ENCODE data around the gene RAD51B.

DNA sequence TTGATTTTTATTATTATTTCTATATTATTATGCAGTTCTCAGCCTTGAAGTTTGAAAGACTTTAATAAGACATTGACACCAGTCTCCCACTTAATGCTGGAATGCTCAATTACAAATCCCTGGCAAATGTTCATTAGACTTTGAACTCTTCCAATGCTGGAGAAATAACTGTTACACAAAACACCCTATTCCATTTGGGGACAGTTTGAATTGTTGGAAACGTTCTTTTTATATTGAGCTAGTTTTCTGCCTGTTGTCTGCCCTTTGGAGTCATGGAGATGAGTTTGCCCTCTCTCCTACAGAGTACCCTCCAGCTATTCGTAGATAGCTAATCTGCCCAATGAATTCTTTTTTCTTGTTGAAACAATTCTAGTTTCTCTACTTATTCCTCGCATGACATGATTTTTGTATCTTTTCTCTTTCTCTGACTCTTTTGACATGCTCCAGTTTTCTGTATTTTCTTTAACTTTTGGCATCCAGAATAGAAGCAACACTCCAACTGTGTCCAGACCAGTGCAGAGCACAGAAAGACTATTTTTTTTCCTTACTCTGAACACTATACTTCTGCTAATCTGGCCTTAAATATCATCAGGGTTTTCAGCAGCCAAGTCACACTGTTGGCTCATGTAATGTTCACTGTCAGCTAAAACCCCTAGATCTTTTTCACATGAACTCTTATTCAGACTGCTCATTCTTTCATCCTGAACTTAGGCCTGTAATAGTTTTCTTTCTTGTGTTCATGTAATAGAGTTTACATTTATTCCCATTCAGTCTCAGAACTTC lies 379.3 kb downstream of the RAD51B start:
- TF ChIP-seq, protein P1, sequence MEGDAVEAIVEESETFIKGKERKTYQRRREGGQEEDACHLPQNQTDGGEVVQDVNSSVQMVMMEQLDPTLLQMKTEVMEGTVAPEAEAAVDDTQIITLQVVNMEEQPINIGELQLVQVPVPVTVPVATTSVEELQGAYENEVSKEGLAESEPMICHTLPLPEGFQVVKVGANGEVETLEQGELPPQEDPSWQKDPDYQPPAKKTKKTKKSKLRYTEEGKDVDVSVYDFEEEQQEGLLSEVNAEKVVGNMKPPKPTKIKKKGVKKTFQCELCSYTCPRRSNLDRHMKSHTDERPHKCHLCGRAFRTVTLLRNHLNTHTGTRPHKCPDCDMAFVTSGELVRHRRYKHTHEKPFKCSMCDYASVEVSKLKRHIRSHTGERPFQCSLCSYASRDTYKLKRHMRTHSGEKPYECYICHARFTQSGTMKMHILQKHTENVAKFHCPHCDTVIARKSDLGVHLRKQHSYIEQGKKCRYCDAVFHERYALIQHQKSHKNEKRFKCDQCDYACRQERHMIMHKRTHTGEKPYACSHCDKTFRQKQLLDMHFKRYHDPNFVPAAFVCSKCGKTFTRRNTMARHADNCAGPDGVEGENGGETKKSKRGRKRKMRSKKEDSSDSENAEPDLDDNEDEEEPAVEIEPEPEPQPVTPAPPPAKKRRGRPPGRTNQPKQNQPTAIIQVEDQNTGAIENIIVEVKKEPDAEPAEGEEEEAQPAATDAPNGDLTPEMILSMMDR (IDR thresholded peaks at IDR 0.05), result no peak
- TF ChIP-seq ZNF263 (CRISPR knock-in tag; IDR thresholded peaks at IDR 0.05; ENCODE audit: low read depth), result no peak
- TF ChIP-seq, protein P2, sequence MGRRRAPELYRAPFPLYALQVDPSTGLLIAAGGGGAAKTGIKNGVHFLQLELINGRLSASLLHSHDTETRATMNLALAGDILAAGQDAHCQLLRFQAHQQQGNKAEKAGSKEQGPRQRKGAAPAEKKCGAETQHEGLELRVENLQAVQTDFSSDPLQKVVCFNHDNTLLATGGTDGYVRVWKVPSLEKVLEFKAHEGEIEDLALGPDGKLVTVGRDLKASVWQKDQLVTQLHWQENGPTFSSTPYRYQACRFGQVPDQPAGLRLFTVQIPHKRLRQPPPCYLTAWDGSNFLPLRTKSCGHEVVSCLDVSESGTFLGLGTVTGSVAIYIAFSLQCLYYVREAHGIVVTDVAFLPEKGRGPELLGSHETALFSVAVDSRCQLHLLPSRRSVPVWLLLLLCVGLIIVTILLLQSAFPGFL (CRISPR knock-in tag; IDR thresholded peaks at IDR 0.05; ENCODE audit: borderline replicate concordance), result no peak
- TF ChIP-seq CREB1 (CRISPR knock-in tag; IDR thresholded peaks at IDR 0.05), result no peak
- TF ChIP-seq SP1 (CRISPR knock-in tag; conservative IDR thresholded peaks at IDR 0.05), result no peak
- TF ChIP-seq, protein P3, sequence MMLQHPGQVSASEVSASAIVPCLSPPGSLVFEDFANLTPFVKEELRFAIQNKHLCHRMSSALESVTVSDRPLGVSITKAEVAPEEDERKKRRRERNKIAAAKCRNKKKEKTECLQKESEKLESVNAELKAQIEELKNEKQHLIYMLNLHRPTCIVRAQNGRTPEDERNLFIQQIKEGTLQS (CRISPR knock-in tag; conservative IDR thresholded peaks at IDR 0.05), result no peak
- TF ChIP-seq ZNF138 (CRISPR knock-in tag; conservative IDR thresholded peaks at IDR 0.05), result no peak
- no peak for TF ChIP-seq MXD4 (CRISPR knock-in tag; IDR thresholded peaks at IDR 0.05; ENCODE audit: borderline replicate concordance)
- TF ChIP-seq, protein P4, sequence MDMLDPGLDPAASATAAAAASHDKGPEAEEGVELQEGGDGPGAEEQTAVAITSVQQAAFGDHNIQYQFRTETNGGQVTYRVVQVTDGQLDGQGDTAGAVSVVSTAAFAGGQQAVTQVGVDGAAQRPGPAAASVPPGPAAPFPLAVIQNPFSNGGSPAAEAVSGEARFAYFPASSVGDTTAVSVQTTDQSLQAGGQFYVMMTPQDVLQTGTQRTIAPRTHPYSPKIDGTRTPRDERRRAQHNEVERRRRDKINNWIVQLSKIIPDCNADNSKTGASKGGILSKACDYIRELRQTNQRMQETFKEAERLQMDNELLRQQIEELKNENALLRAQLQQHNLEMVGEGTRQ (CRISPR knock-in tag; IDR thresholded peaks at IDR 0.05), result no peak
- TF ChIP-seq, protein P5, sequence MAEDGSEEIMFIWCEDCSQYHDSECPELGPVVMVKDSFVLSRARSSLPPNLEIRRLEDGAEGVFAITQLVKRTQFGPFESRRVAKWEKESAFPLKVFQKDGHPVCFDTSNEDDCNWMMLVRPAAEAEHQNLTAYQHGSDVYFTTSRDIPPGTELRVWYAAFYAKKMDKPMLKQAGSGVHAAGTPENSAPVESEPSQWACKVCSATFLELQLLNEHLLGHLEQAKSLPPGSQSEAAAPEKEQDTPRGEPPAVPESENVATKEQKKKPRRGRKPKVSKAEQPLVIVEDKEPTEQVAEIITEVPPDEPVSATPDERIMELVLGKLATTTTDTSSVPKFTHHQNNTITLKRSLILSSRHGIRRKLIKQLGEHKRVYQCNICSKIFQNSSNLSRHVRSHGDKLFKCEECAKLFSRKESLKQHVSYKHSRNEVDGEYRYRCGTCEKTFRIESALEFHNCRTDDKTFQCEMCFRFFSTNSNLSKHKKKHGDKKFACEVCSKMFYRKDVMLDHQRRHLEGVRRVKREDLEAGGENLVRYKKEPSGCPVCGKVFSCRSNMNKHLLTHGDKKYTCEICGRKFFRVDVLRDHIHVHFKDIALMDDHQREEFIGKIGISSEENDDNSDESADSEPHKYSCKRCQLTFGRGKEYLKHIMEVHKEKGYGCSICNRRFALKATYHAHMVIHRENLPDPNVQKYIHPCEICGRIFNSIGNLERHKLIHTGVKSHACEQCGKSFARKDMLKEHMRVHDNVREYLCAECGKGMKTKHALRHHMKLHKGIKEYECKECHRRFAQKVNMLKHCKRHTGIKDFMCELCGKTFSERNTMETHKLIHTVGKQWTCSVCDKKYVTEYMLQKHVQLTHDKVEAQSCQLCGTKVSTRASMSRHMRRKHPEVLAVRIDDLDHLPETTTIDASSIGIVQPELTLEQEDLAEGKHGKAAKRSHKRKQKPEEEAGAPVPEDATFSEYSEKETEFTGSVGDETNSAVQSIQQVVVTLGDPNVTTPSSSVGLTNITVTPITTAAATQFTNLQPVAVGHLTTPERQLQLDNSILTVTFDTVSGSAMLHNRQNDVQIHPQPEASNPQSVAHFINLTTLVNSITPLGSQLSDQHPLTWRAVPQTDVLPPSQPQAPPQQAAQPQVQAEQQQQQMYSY (CRISPR knock-in tag; IDR thresholded peaks at IDR 0.05), result no peak
- TF ChIP-seq, protein P6, sequence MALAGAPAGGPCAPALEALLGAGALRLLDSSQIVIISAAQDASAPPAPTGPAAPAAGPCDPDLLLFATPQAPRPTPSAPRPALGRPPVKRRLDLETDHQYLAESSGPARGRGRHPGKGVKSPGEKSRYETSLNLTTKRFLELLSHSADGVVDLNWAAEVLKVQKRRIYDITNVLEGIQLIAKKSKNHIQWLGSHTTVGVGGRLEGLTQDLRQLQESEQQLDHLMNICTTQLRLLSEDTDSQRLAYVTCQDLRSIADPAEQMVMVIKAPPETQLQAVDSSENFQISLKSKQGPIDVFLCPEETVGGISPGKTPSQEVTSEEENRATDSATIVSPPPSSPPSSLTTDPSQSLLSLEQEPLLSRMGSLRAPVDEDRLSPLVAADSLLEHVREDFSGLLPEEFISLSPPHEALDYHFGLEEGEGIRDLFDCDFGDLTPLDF (CRISPR knock-in tag; IDR thresholded peaks at IDR 0.05), result no peak
- TF ChIP-seq, protein P7, sequence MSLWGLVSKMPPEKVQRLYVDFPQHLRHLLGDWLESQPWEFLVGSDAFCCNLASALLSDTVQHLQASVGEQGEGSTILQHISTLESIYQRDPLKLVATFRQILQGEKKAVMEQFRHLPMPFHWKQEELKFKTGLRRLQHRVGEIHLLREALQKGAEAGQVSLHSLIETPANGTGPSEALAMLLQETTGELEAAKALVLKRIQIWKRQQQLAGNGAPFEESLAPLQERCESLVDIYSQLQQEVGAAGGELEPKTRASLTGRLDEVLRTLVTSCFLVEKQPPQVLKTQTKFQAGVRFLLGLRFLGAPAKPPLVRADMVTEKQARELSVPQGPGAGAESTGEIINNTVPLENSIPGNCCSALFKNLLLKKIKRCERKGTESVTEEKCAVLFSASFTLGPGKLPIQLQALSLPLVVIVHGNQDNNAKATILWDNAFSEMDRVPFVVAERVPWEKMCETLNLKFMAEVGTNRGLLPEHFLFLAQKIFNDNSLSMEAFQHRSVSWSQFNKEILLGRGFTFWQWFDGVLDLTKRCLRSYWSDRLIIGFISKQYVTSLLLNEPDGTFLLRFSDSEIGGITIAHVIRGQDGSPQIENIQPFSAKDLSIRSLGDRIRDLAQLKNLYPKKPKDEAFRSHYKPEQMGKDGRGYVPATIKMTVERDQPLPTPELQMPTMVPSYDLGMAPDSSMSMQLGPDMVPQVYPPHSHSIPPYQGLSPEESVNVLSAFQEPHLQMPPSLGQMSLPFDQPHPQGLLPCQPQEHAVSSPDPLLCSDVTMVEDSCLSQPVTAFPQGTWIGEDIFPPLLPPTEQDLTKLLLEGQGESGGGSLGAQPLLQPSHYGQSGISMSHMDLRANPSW (CRISPR knock-in tag; conservative IDR thresholded peaks at IDR 0.05; ENCODE audit: low read depth), result no peak
